Left lobe of liver (tissue), 2 donors: ENCODE data around the gene SMURF2. TPM values are rescaled to one million over a fixed set of nuclear protein-coding genes. Genes with fewer than 3 reads are reported as not detected.
A peak's percentile ranks its signal among the peaks of the same experiment; 100 is the strongest.

Experiments used
- ATAC-seq: fragments of 200-7000 bp; cut with Tn5 transposase; one replicate; pipeline ENCODE4 v1.9.1; 2020; ENCODE audit warnings: mild to moderate bottlenecking, moderate library complexity
- DNase-seq: peaks from one replicate; pipeline ENCODE4 v3.0.0-alpha.2; 2020; ENCODE audit warnings: low spot score
- total RNA-seq: library from RNA; stranded (reverse); gene quantifications from one replicate; pipeline ENCODE4 v1.2.1, GENCODE V29; 2021
- donor health status: DM: no; HTN: no; CAD: no; lungs with moderate emphysema.
- donor health status: DM: no; HTN: yes; CAD: no.

SMURF2 gene
- total RNA-seq, 1 donor from 2014 or later = 2.2 TPM

GRCh38 chr17:64505340-64506200 is 156.5 kb downstream of the SMURF2 start:
- DNase-seq (peak; percentile 93), ATAC-seq (peak; percentile 71)

- DNase-seq = no peak
- ATAC-seq = no peak
Observed at GRCh38 chr17:64504769-64505339, 157.3 kb downstream of the SMURF2 start.

DNA sequence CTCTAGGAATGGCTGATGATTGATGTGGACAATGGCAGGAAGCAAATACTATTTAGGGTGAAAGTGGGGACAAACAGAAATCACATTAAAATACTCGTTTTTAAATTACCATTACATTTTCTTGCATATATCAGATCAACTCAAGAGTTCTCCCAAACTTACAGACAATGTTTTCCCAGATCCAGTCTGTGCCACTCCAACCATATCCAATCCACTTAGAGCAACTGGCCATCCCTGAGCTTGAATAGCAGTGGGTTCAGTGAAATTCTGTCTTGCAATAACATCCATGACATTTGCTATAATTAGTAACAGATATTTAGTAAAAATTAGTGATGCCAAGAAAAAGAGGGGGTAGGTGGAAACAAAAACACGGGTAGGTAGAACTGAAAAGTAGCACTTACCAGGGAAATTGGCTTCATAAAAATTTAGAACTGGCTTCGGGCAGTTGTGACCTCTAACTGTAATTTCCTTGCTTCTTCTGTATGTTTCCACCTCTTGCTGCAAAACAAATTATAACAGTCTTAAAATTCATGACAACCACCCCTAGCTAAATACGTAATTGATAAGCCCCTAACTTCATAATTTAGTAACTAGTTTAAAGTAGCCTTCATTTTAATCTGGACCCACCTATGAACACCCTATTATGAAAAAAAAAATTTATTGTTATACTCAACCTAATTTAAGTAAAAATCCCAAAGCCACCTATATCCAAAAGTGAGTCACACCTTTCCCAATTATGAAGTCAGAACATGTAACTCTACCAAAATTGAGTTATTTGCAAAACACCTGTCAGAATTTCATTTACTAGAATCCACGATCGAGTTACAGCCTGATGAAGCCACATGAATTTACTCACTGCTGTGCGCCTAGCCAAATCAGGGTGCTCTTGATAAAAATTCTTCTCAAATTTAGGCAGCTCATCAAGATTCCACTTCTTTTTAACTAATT is 158.0 kb downstream of the SMURF2 start:
- no peak for DNase-seq
- no peak for ATAC-seq

GRCh38 chr17:64503341-64503740 is 158.8 kb downstream of the SMURF2 start:
- DNase-seq (no peak), ATAC-seq (no peak)

- DNase-seq (no peak), ATAC-seq (no peak)
Observed at GRCh38 chr17:64502809-64503208, 159.3 kb downstream of the SMURF2 start.

DNA sequence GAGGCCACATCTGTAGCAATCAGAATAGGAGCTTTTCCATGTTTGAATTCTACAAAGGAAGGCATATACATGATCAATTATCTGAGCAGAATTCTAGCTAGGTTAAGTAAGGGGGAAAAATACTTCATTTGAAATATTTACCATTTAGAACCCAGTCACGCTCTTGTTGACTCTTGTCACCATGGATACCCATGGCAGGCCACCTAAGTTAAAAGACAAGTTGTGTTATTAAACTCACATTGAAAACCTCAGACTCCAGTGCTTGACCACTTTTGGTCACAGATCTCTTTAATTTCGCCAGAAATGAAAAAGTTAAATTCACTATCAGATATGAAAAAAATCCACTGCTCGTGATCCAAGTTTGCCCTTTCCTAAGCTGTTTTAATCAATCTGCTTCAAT is 160.1 kb downstream of the SMURF2 start:
- DNase-seq (no peak), ATAC-seq (no peak)

DNA sequence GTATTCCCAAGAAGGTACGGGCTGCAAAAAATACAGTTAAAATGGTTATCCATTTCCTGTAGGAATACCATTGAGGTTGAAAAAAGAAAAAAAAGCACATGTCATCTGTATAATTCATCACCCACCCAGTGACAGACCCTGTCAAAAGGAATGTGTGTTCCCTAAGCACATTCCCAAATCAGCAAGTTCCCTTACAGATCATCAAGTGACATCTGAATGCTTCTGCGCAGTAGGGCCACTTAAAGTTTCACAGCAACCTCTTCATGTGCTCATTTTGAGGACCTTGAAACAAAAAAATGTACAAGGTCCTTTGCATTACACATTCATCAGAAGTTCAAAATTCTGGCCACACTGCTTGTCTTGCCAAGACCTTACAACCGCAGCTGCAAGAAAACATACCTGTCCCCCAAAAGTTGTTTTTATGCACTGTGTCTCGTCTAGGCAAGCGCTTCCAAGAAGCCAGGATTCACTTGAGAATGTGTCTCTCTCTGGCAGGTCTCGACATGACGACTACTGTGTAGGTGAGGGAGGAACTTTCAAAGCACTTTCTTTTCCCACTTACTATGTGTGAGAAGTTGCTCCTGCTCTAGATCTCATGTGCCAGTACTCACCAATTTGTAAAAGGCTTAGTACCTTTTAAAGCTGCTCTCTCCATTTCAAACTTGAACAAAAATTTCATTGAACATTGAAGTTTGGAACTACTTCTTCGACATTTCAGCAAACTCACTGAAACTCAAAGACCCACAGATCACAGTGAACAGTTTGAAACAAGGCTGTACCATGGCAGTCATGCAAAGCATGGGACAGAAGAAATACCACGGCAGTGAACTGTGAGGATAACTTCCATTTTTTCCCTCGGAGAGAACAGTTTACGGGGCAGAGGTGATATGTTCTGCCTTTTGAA is 161.0 kb downstream of the SMURF2 start:
- no peak for ATAC-seq
- no peak for DNase-seq

GRCh38 chr17:64500487-64500859 is 161.6 kb downstream of the SMURF2 start:
- no peak for ATAC-seq
- no peak for DNase-seq

GRCh38 chr17:64499805-64500486 is 162.2 kb downstream of the SMURF2 start:
- ATAC-seq (no peak), DNase-seq (no peak)

GRCh38 chr17:64498308-64499203 is 163.6 kb downstream of the SMURF2 start:
- ATAC-seq = no peak
- no peak for DNase-seq

- peak; percentile 3 for ATAC-seq
- no peak for DNase-seq
Observed at GRCh38 chr17:64497565-64498035, 164.5 kb downstream of the SMURF2 start.

DNA sequence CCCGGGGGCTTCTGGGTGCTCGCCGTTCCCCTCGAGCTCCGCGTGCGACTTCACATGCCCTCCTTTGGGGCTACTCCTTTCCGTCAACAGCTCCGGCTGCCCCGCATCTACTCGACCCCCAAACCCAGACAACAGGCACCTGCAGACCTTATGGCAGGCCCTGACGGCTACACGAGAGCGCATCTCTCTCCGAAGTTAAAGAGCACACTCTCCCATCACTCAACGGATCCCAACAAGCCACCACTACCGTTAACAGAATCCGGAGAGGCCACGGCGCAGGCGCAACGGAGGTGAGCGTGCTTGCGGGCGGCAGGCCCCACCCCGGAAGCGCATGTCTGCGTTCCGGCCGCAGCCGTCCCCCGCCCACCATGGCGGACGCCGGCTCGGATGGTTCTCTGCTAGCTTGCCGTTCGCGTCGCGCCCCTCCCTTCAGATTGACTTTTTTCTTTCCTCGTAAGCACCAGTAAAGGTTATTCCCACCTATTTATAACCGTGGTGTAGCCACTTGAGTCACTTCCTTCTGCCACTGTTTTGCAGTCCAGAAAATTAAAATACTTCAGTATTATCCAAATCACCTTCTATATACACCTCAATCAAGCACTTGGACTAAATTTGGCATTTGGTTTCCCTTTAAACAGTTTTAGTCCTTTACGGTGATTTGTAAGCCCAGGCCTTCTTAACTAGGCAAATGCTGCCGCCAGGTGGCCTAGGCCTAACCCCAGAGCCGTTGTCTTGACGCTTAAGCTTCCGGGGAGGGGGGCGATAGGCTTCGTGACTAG is 165.1 kb downstream of the SMURF2 start, which contains the start of gene POLG2:
TSS of gene POLG2 (minus strand) at position 269 of the 779 bp plus-strand sequence. CDS start at position 183, 86 bp downstream.
- peak; percentile 96 for ATAC-seq
- DNase-seq = peak; percentile 94

GRCh38 chr17:64496348-64496785 is 165.7 kb downstream of the SMURF2 start:
- DNase-seq = no peak
- no peak for ATAC-seq
